Stimulated activated CD8-positive, alpha-beta memory T cell treated with anti-CD3 and anti-CD28 coated beads, Interleukin-7, amount 100 ng/mL, for 24 hours (primary cell): ENCODE data around the gene SLC37A3.
"Not testable (repeated sequence)": the region's sequence is repeated elsewhere in the genome, so short reads cannot be mapped to it uniquely, and the experiment has no call there.

Source experiments
- DNase-seq: peaks from one replicate; pipeline ENCODE4 v3.0.0-alpha.2; 2020; ENCODE audit warnings: low read depth

SLC37A3 gene

GRCh38 chr7:140348161-140348849 is 50.0 kb downstream of the SLC37A3 start:
- DNase-seq: no peak

- no peak for DNase-seq
Observed at GRCh38 chr7:140347218-140347617, 51.1 kb downstream of the SLC37A3 start.

- no peak for DNase-seq
Observed at GRCh38 chr7:140345426-140345825, 52.9 kb downstream of the SLC37A3 start.

- DNase-seq: no peak
Observed at GRCh38 chr7:140342727-140343514, 55.4 kb downstream of the SLC37A3 start.

GRCh38 chr7:140338959-140339358 is 59.4 kb downstream of the SLC37A3 start:
- not testable (repeated sequence) for DNase-seq

GRCh38 chr7:140334341-140335057 is 63.8 kb downstream of the SLC37A3 start:
- no peak for DNase-seq

GRCh38 chr7:140333686-140334085 is 64.6 kb downstream of the SLC37A3 start:
- no peak for DNase-seq

- DNase-seq: no peak
Observed at GRCh38 chr7:140333223-140333622, 65.1 kb downstream of the SLC37A3 start.

GRCh38 chr7:140330595-140330994 is 67.7 kb downstream of the SLC37A3 start:
- DNase-seq: no peak

GRCh38 chr7:140330128-140330527 is 68.2 kb downstream of the SLC37A3 start:
- DNase-seq: no peak

GRCh38 chr7:140327261-140327661 is 71.1 kb downstream of the SLC37A3 start:
- DNase-seq: no peak

GRCh38 chr7:140326116-140326928 is 72.0 kb downstream of the SLC37A3 start:
- peak; percentile 7 for DNase-seq

- no peak for DNase-seq
Observed at GRCh38 chr7:140325600-140325999, 72.7 kb downstream of the SLC37A3 start.

- no peak for DNase-seq
Observed at GRCh38 chr7:140324714-140325113, 73.6 kb downstream of the SLC37A3 start.

GRCh38 chr7:140322759-140323158 is 75.6 kb downstream of the SLC37A3 start:
- no peak for DNase-seq

GRCh38 chr7:140320078-140320477 is 78.3 kb downstream of the SLC37A3 start:
- not testable (repeated sequence) for DNase-seq

GRCh38 chr7:140317999-140318398 is 80.3 kb downstream of the SLC37A3 start:
- DNase-seq: no peak

GRCh38 chr7:140317597-140317996 is 80.7 kb downstream of the SLC37A3 start:
- DNase-seq: no peak

- no peak for DNase-seq
Observed at GRCh38 chr7:140316165-140316661, 82.1 kb downstream of the SLC37A3 start.

GRCh38 chr7:140315498-140316164 is 82.7 kb downstream of the SLC37A3 start:
- DNase-seq: no peak
